ENCODE measurements around the gene CRYBG1.

Gene CRYBG1

GRCh38 chr6:106419900-106420613 lies 59.5 kb downstream of the CRYBG1 start:
- DNase-seq (ENCODE audit: extremely low read depth in 1 of 2, low read depth in 1 of 2), result no peak

GRCh38 chr6:106421496-106421895 lies 61.0 kb downstream of the CRYBG1 start:
- DNase-seq (ENCODE audit: extremely low read depth in 1 of 2, low read depth in 1 of 2), result no peak

GRCh38 chr6:106422534-106422933 lies 62.0 kb downstream of the CRYBG1 start:
- no peak for DNase-seq (ENCODE audit: extremely low read depth in 1 of 2, low read depth in 1 of 2)

GRCh38 chr6:106425382-106425781 lies 64.9 kb downstream of the CRYBG1 start:
- DNase-seq (ENCODE audit: extremely low read depth in 1 of 2, low read depth in 1 of 2), result no peak

GRCh38 chr6:106426250-106426970 lies 65.9 kb downstream of the CRYBG1 start:
- no peak for DNase-seq (ENCODE audit: extremely low read depth in 1 of 2, low read depth in 1 of 2)

GRCh38 chr6:106430466-106430865 lies 69.9 kb downstream of the CRYBG1 start:
- no peak for DNase-seq (ENCODE audit: extremely low read depth in 1 of 2, low read depth in 1 of 2)

- no peak for DNase-seq (ENCODE audit: extremely low read depth in 1 of 2, low read depth in 1 of 2)
Observed at GRCh38 chr6:106431405-106431804, 70.9 kb downstream of the CRYBG1 start.

- DNase-seq (ENCODE audit: extremely low read depth in 1 of 2, low read depth in 1 of 2), result no peak
Observed at GRCh38 chr6:106431972-106432371, 71.5 kb downstream of the CRYBG1 start.

- no peak for DNase-seq (ENCODE audit: extremely low read depth in 1 of 2, low read depth in 1 of 2)
Observed at GRCh38 chr6:106434530-106434929, 74.0 kb downstream of the CRYBG1 start.

GRCh38 chr6:106439459-106439858 lies 78.9 kb downstream of the CRYBG1 start:
- no peak for DNase-seq (ENCODE audit: extremely low read depth in 1 of 2, low read depth in 1 of 2)

- DNase-seq (ENCODE audit: extremely low read depth in 1 of 2, low read depth in 1 of 2), result no peak
Observed at GRCh38 chr6:106440546-106440945, 80.0 kb downstream of the CRYBG1 start.

GRCh38 chr6:106442395-106442794 lies 81.9 kb downstream of the CRYBG1 start:
- DNase-seq (ENCODE audit: extremely low read depth in 1 of 2, low read depth in 1 of 2), result no peak

- DNase-seq (ENCODE audit: extremely low read depth in 1 of 2, low read depth in 1 of 2), result no peak
Observed at GRCh38 chr6:106444777-106445507, 84.4 kb downstream of the CRYBG1 start.

GRCh38 chr6:106445508-106445878 lies 85.0 kb downstream of the CRYBG1 start:
- DNase-seq (ENCODE audit: extremely low read depth in 1 of 2, low read depth in 1 of 2), result no peak

GRCh38 chr6:106446287-106446885 lies 85.9 kb downstream of the CRYBG1 start:
- DNase-seq (ENCODE audit: extremely low read depth in 1 of 2, low read depth in 1 of 2), result no peak

GRCh38 chr6:106446983-106447382 lies 86.5 kb downstream of the CRYBG1 start:
- no peak for DNase-seq (ENCODE audit: extremely low read depth in 1 of 2, low read depth in 1 of 2)

- DNase-seq (ENCODE audit: extremely low read depth in 1 of 2, low read depth in 1 of 2), result peak in 1 of 2 donors; percentile 10
Observed at GRCh38 chr6:106448000-106448426, 87.5 kb downstream of the CRYBG1 start.

- no peak for DNase-seq (ENCODE audit: extremely low read depth in 1 of 2, low read depth in 1 of 2)
Observed at GRCh38 chr6:106450653-106451052, 90.1 kb downstream of the CRYBG1 start.

- no peak for DNase-seq (ENCODE audit: extremely low read depth in 1 of 2, low read depth in 1 of 2)
Observed at GRCh38 chr6:106451439-106451838, 90.9 kb downstream of the CRYBG1 start.

GRCh38 chr6:106452628-106453027 lies 92.1 kb downstream of the CRYBG1 start:
- DNase-seq (ENCODE audit: extremely low read depth in 1 of 2, low read depth in 1 of 2), result no peak

GRCh38 chr6:106453756-106454367 lies 93.3 kb downstream of the CRYBG1 start:
- no peak for DNase-seq (ENCODE audit: extremely low read depth in 1 of 2, low read depth in 1 of 2)

All from stimulated activated CD8-positive, alpha-beta memory T cell treated with anti-CD3 and anti-CD28 coated beads, Interleukin-7, amount 100 ng/mL, for 48 hours (primary cell).